Liver (tissue), 9 donors: ENCODE data around the gene ACCS. TPM values are rescaled to one million over a fixed set of nuclear protein-coding genes. Genes with fewer than 3 reads are reported as not detected.

ENCODE experiments used
- DNase-seq: peaks from one replicate; pipeline ENCODE4 v3.0.0-alpha.2; 2017; ENCODE audit warnings: low spot score
- H3K27ac ChIP-seq, 2 donors: one replicate each; pipeline ENCODE4 v1.7.0; 2013; ENCODE audit warnings: inconsistent platforms in 2 of 2, low read length in 2 of 2, control low read depth in 1 of 2, low read depth in 1 of 2, mild to moderate bottlenecking in 1 of 2
- H3K27me3 ChIP-seq, 4 donors: one replicate each; pipeline versions ENCODE4 v1.6.1 to v1.7.0; 2013; ENCODE audit warnings: low read length in 3 of 4, inconsistent platforms in 1 of 4, mild to moderate bottlenecking in 1 of 4, moderate library complexity in 1 of 4; ENCODE audit not compliant: control insufficient read depth in 4 of 4, insufficient read depth in 4 of 4
- H3K36me3 ChIP-seq, 4 donors: one replicate each; pipeline versions ENCODE4 v1.6.1 to v1.7.0; 2013; ENCODE audit warnings: low read length in 3 of 4, mild to moderate bottlenecking in 3 of 4, low read depth in 1 of 4, moderate library complexity in 1 of 4; ENCODE audit not compliant: control insufficient read depth in 4 of 4, insufficient read depth in 3 of 4
- H3K4me1 ChIP-seq, 4 donors: one replicate each; pipeline versions ENCODE4 v1.6.1 to v1.7.0; 2013; ENCODE audit warnings: low read length in 3 of 4, mild to moderate bottlenecking in 3 of 4, moderate library complexity in 1 of 4; ENCODE audit not compliant: control insufficient read depth in 4 of 4, insufficient read depth in 4 of 4
- H3K4me3 ChIP-seq, 3 donors: one replicate each; pipeline versions ENCODE4 v1.6.1 to v1.7.0; 2013; ENCODE audit warnings: low read length in 3 of 3, control low read depth in 1 of 3, low read depth in 1 of 3, mild to moderate bottlenecking in 1 of 3
- H3K9ac ChIP-seq, 2 donors: one replicate each; pipeline ENCODE4 v1.7.0; 2013; ENCODE audit warnings: low read length in 2 of 2, mild to moderate bottlenecking in 2 of 2, moderate library complexity in 2 of 2, control low read depth in 1 of 2, low read depth in 1 of 2
- H3K9me3 ChIP-seq, 4 donors: one replicate each; pipeline versions ENCODE4 v1.6.1 to v1.7.0; 2013; ENCODE audit warnings: low read length in 3 of 4; ENCODE audit not compliant: control insufficient read depth in 4 of 4
- EGR1 ChIP-seq, 2 donors: IDR thresholded peaks; 2 replicates each; pipeline ENCODE4 v1.6.1; 2016 to 2018; ENCODE audit warnings: antibody characterized with exemption in 2 of 2, low read depth in 2 of 2
- FOXA1 ChIP-seq: IDR thresholded peaks from 2 replicates; pipeline ENCODE4 v1.6.1; 2016; ENCODE audit warnings: antibody characterized with exemption
- FOXA2 ChIP-seq: IDR thresholded peaks from 2 replicates; pipeline ENCODE4 v1.6.1; 2016; ENCODE audit warnings: antibody characterized with exemption
- GABPA ChIP-seq, 2 donors: IDR thresholded peaks in 1 of 2; conservative IDR thresholded peaks in 1 of 2; 2 replicates each; pipeline ENCODE4 v1.6.1; 2016; ENCODE audit warnings: antibody characterized with exemption in 2 of 2, mild to moderate bottlenecking in 1 of 2, moderate library complexity in 1 of 2
- JUND ChIP-seq, 2 donors: IDR thresholded peaks; 2 replicates each; pipeline ENCODE4 v1.6.1; 2016; ENCODE audit warnings: antibody characterized with exemption in 2 of 2
- RAD21 ChIP-seq, 2 donors: IDR thresholded peaks; 2 replicates each; pipeline ENCODE4 v1.6.1; 2016; ENCODE audit warnings: antibody characterized with exemption in 2 of 2, mild to moderate bottlenecking in 2 of 2
- RXRA ChIP-seq, 2 donors: IDR thresholded peaks; 2 replicates each; pipeline ENCODE4 v1.6.1; 2017 to 2018; ENCODE audit warnings: antibody characterized with exemption in 2 of 2, mild to moderate bottlenecking in 1 of 2
- SP1 ChIP-seq: IDR thresholded peaks from 2 replicates; pipeline ENCODE4 v1.6.1; 2018; ENCODE audit warnings: antibody characterized with exemption, mild to moderate bottlenecking
- TAF1 ChIP-seq: conservative IDR thresholded peaks from 2 replicates; pipeline ENCODE4 v1.6.1; 2016; ENCODE audit warnings: antibody characterized with exemption, mild to moderate bottlenecking
- YY1 ChIP-seq: IDR thresholded peaks from 2 replicates; pipeline ENCODE4 v1.6.1; 2016; ENCODE audit warnings: antibody characterized with exemption, mild to moderate bottlenecking
- WGBS: extraction: QIAGEN DNeasy Blood & Tissue Kit; methylation state at CpG from one replicate; pipeline ENCODE4 v1.1.7; 2013; 5-methylcytosine and 5-hydroxymethylcytosine counted together
- polyA plus RNA-seq, 2 donors: library from polyadenylated mRNA; stranded (reverse) in 1 of 2; unstranded in 1 of 2; fragments of 200-250 nt in 1 of 2; fragments of >200 nt in 1 of 2; fragmentation: Nextera tagmentation in 1 of 2; extraction: Ambion mirVana in 1 of 2; gene quantifications; one replicate each; pipeline versions ENCODE4 v1.2.1 to v1.2.3, GENCODE V29; 2013 to 2015
- total RNA-seq, 2 donors: library from RNA; depleted of rRNA; stranded (reverse); fragments of >200 nt; gene quantifications; one replicate each; pipeline ENCODE4 v1.2.3, GENCODE V29; 2014
- TF ChIP-seq, protein P1 (sequence below): IDR thresholded peaks from 2 replicates; pipeline ENCODE4 v1.6.1; 2016; ENCODE audit warnings: antibody characterized with exemption, mild to moderate bottlenecking
- TF ChIP-seq, protein P2 (sequence below): fragments of 150-350 bp; IDR thresholded peaks from 2 replicates; pipeline ENCODE4 v1.5.1; 2017; ENCODE audit warnings: improper control_type of control experiment, low read depth, low read length; ENCODE audit not compliant: missing input control
- TF ChIP-seq, protein P3 (sequence below): IDR thresholded peaks from 2 replicates; pipeline ENCODE4 v1.6.1; 2016; ENCODE audit warnings: antibody characterized with exemption
- TF ChIP-seq, protein P4 (sequence below): IDR thresholded peaks from 2 replicates; pipeline ENCODE4 v1.6.1; 2016; ENCODE audit warnings: antibody characterized with exemption
- donor health status: healthy.
- donor health status: healthy.
- donor health status: healthy.
- donor health status: healthy.
- donor health status: healthy.

Gene ACCS
- total and polyA plus RNA-seq, 4 donors, result 8.7 to 17.5 (median 10.9) TPM

DNA sequence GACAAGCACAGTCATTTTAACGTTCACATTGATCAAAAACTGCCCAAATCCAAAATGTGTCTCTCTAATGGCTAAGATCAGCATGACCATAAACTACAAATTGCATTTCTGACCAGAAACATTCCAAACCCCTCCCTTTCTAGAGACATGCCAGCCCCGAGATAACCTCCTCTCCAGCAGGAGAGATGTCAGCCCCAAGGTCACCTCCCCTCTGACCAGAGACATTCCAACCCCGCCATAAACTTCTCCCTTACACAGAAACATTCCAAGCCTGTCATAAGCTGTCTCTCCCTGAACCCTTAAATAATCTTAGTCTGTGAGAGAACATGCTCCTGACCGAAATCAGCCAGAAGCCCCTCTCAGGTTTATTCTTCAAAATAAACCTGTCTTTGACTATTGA, 22.8 kb downstream of the ACCS start:
- Histone ChIP-seq H3K9me3 (no peaks in the 10 kb centered on the region), H3K36me3 (peaks cover 0 to 5% (median 2%) of the 10 kb centered on the region in 4 donors), H3K9ac (no peak overlapping the region), H3K27ac (no peak overlapping the region), H3K4me3 (no peak overlapping the region), H3K4me1 (no peaks in the 10 kb centered on the region), H3K27me3 (no peaks in the 10 kb centered on the region)
- TF ChIP-seq GABPA (IDR thresholded peaks at IDR 0.05 in 1 of 2, conservative IDR thresholded peaks at IDR 0.05 in 1 of 2) (no peak), SP1 (no peak), RXRA (IDR thresholded peaks at IDR 0.05) (no peak), TAF1 (no peak), YY1 (no peak)
- TF ChIP-seq, protein P1, sequence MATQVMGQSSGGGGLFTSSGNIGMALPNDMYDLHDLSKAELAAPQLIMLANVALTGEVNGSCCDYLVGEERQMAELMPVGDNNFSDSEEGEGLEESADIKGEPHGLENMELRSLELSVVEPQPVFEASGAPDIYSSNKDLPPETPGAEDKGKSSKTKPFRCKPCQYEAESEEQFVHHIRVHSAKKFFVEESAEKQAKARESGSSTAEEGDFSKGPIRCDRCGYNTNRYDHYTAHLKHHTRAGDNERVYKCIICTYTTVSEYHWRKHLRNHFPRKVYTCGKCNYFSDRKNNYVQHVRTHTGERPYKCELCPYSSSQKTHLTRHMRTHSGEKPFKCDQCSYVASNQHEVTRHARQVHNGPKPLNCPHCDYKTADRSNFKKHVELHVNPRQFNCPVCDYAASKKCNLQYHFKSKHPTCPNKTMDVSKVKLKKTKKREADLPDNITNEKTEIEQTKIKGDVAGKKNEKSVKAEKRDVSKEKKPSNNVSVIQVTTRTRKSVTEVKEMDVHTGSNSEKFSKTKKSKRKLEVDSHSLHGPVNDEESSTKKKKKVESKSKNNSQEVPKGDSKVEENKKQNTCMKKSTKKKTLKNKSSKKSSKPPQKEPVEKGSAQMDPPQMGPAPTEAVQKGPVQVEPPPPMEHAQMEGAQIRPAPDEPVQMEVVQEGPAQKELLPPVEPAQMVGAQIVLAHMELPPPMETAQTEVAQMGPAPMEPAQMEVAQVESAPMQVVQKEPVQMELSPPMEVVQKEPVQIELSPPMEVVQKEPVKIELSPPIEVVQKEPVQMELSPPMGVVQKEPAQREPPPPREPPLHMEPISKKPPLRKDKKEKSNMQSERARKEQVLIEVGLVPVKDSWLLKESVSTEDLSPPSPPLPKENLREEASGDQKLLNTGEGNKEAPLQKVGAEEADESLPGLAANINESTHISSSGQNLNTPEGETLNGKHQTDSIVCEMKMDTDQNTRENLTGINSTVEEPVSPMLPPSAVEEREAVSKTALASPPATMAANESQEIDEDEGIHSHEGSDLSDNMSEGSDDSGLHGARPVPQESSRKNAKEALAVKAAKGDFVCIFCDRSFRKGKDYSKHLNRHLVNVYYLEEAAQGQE, result no peak
- TF ChIP-seq, protein P2, sequence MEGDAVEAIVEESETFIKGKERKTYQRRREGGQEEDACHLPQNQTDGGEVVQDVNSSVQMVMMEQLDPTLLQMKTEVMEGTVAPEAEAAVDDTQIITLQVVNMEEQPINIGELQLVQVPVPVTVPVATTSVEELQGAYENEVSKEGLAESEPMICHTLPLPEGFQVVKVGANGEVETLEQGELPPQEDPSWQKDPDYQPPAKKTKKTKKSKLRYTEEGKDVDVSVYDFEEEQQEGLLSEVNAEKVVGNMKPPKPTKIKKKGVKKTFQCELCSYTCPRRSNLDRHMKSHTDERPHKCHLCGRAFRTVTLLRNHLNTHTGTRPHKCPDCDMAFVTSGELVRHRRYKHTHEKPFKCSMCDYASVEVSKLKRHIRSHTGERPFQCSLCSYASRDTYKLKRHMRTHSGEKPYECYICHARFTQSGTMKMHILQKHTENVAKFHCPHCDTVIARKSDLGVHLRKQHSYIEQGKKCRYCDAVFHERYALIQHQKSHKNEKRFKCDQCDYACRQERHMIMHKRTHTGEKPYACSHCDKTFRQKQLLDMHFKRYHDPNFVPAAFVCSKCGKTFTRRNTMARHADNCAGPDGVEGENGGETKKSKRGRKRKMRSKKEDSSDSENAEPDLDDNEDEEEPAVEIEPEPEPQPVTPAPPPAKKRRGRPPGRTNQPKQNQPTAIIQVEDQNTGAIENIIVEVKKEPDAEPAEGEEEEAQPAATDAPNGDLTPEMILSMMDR, result no peak
- TF ChIP-seq, protein P3, sequence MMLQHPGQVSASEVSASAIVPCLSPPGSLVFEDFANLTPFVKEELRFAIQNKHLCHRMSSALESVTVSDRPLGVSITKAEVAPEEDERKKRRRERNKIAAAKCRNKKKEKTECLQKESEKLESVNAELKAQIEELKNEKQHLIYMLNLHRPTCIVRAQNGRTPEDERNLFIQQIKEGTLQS, result no peak
- WGBS, result 94% methylated on average over 4 of the region's 4 CpGs
- DNase-seq, result no peak

DNA sequence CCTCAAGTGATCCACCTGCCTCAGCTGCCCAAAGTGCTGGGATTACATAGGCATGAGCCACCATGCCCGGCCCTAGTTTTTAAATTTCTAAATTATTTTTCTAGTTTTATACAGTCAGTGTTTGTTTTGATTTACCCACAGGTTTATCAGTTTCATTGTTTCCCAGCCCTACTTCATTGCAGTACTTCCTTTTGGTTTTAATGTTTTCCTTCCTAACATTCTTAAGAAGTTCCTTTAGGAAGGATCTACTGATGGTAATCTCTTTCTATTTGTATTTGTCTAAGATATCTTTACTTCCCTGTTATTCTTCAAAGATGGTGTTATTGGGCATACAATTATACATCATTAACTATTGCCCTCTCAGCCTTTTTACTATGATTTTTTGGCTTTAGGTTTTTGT, 24.5 kb downstream of the ACCS start:
- no peak for TF ChIP-seq GABPA (IDR thresholded peaks at IDR 0.05 in 1 of 2, conservative IDR thresholded peaks at IDR 0.05 in 1 of 2)
- TF ChIP-seq, protein P4, sequence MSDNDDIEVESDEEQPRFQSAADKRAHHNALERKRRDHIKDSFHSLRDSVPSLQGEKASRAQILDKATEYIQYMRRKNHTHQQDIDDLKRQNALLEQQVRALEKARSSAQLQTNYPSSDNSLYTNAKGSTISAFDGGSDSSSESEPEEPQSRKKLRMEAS, result no peak
- TF ChIP-seq RXRA (IDR thresholded peaks at IDR 0.05), result no peak
- no peak for TF ChIP-seq EGR1 (IDR thresholded peaks at IDR 0.05; ENCODE audit: low read depth in 2 of 2)
- TF ChIP-seq, protein P2, result no peak
- no peak for TF ChIP-seq JUND (IDR thresholded peaks at IDR 0.05)
- TF ChIP-seq FOXA2, result no peak
- no peak for TF ChIP-seq FOXA1
- TF ChIP-seq YY1, result no peak
- TF ChIP-seq TAF1, result no peak
- TF ChIP-seq, protein P3, result no peak
- TF ChIP-seq RAD21 (IDR thresholded peaks at IDR 0.05), result no peak
- no peak for DNase-seq
- Histone ChIP-seq H3K9ac (no peak overlapping the region), H3K27ac (no peak overlapping the region), H3K27me3 (no peaks in the 10 kb centered on the region), H3K9me3 (no peaks in the 10 kb centered on the region), H3K4me3 (no peak overlapping the region), H3K36me3 (peaks cover 0 to 3% (median under 1%) of the 10 kb centered on the region in 4 donors), H3K4me1 (peaks cover 0 to 10% (median 5%) of the 10 kb centered on the region in 4 donors)
- 87% methylated on average over 1 of the region's 1 CpG for WGBS
